A549 treated with Hydrocortisone at 1 μM for 4 hours (cell line): ENCODE measurements around the gene TIMM8A. TPM values are rescaled to one million over a fixed set of nuclear protein-coding genes. Genes with fewer than 3 reads are reported as not detected.

ENCODE experiments used
- total RNA-seq: library from RNA; stranded (reverse); fragments of 200-300 nt; extraction: Qiagen RNA extraction; gene quantifications from 5 replicates; pipeline ENCODE4 v1.2.3, GENCODE V29; 2022

The TIMM8A gene
- 26.5 to 29.9 TPM (median 28.0 TPM) in 5 replicates for total RNA-seq

GRCh38 chrX:101348452-101349192, at the start of gene TIMM8A:
Gene TIMM8A (minus strand): TSS chrX:101348742. CDS start chrX:101348664, 78 bp downstream.

GRCh38 chrX:101390664-101391525, 42.4 kb upstream of the TIMM8A start, which contains the start of gene RPL36A:
Gene RPL36A (plus strand): TSS chrX:101391011. CDS start chrX:101391044, 33 bp downstream.

GRCh38 chrX:101385795-101386541, 37.4 kb upstream of the TIMM8A start, which contains the start of gene BTK:
Gene BTK (minus strand): TSS chrX:101386191. CDS start chrX:101375284, 10,907 bp downstream.

Other genes starting within 250 kb of the TIMM8A start
- 0.13 to 0.28 TPM (median 0.16 TPM) in 5 replicates for gene DRP2, start 129.0 kb downstream of the TIMM8A start, total RNA-seq
- 0.08 to 0.14 TPM (median 0.10 TPM) in 5 replicates for gene TAF7L, start 57.4 kb downstream of the TIMM8A start, total RNA-seq
- 0.07 to 0.26 TPM (median 0.18 TPM) in 5 replicates for gene BTK, start 37.4 kb upstream of the TIMM8A start, total RNA-seq
- gene RPL36A, start 42.3 kb upstream of the TIMM8A start, total RNA-seq = 2,449 to 2,973 TPM (median 2,526 TPM) in 5 replicates
- gene GLA, start 59.2 kb upstream of the TIMM8A start, total RNA-seq = 160 to 197 TPM (median 177 TPM) in 5 replicates
- gene HNRNPH2, start 59.5 kb upstream of the TIMM8A start, total RNA-seq = 51.9 to 76.0 TPM (median 56.2 TPM) in 5 replicates
- 0.31 to 0.69 TPM (median 0.63 TPM) in 5 replicates for gene ARMCX4, start 136.7 kb upstream of the TIMM8A start, total RNA-seq
- gene ARMCX1, start 201.8 kb upstream of the TIMM8A start, total RNA-seq = 0.22 to 0.61 TPM (median 0.48 TPM) in 5 replicates